Osteocyte (in vitro differentiated cells): ENCODE data around the gene ODF2L. TPM values are rescaled to one million over a fixed set of nuclear protein-coding genes. Genes with fewer than 3 reads are reported as not detected.

ENCODE experiments used
- DNase-seq: peaks from one replicate; pipeline ENCODE4 v3.0.0; 2021; ENCODE audit warnings: mixed read lengths; ENCODE audit not compliant: unreplicated experiment; ENCODE audit errors: extremely low spot score
- H3K27ac Mint-ChIP-seq: one replicate; pipeline ENCODE4 v1.8.0; 2021; ENCODE audit warnings: mild to moderate bottlenecking, mixed read lengths; ENCODE audit not compliant: unreplicated experiment
- H3K27me3 Mint-ChIP-seq: one replicate; pipeline ENCODE4 v1.8.0; 2021; ENCODE audit warnings: mixed read lengths; ENCODE audit not compliant: unreplicated experiment
- H3K36me3 Mint-ChIP-seq: one replicate; pipeline ENCODE4 v1.8.0; 2021; ENCODE audit warnings: mixed read lengths; ENCODE audit not compliant: unreplicated experiment
- H3K4me1 Mint-ChIP-seq: one replicate; pipeline ENCODE4 v1.8.0; 2021; ENCODE audit warnings: mixed read lengths; ENCODE audit not compliant: unreplicated experiment
- H3K4me3 Mint-ChIP-seq: one replicate; pipeline ENCODE4 v1.8.0; 2021; ENCODE audit warnings: mild to moderate bottlenecking, moderate library complexity, mixed read lengths; ENCODE audit not compliant: unreplicated experiment
- H3K9me3 Mint-ChIP-seq: one replicate; pipeline ENCODE4 v1.8.0; 2021; ENCODE audit warnings: mixed read lengths; ENCODE audit not compliant: unreplicated experiment
- CTCF ChIP-seq: fragments of 200-600 bp; sonication (generic); IDR thresholded peaks from 2 replicates; pipeline ENCODE4 v1.5.0; 2021; ENCODE audit warnings: antibody characterized with exemption, mild to moderate bottlenecking, moderate library complexity
- total RNA-seq: library from RNA; stranded (reverse); gene quantifications from 2 replicates; pipeline ENCODE4 v1.2.1, GENCODE V29; 2021

ODF2L gene
- total RNA-seq, 1 donor from 2014 or later = 50.6 TPM

- Mint-ChIP-seq H3K27me3 (peaks cover 5% of the 10 kb centered on the region), H3K4me3 (no peak overlapping the region)
Observed at GRCh38 chr1:86325264-86325663, 70.9 kb downstream of the ODF2L start.

GRCh38 chr1:86324130-86324822 lies 71.8 kb downstream of the ODF2L start:
- TF ChIP-seq CTCF = no peak
- no peak overlapping the region for H3K27ac Mint-ChIP-seq
- no peaks in the 10 kb centered on the region for H3K27me3 Mint-ChIP-seq
- H3K4me3 Mint-ChIP-seq = no peak overlapping the region
- H3K9me3 Mint-ChIP-seq = no peaks in the 10 kb centered on the region
- no peak for DNase-seq
- H3K36me3 Mint-ChIP-seq = no peaks in the 10 kb centered on the region
- no peaks in the 10 kb centered on the region for H3K4me1 Mint-ChIP-seq

More at GRCh38 chr1:86325264-86325663, 70.9 kb downstream of the ODF2L start:
- DNase-seq = no peak
- Mint-ChIP-seq H3K36me3 (no peaks in the 10 kb centered on the region), H3K27ac (no peak overlapping the region), H3K4me1 (no peaks in the 10 kb centered on the region), H3K9me3 (no peaks in the 10 kb centered on the region)
- TF ChIP-seq CTCF = no peak

GRCh38 chr1:86322241-86322640 lies 73.9 kb downstream of the ODF2L start:
- DNase-seq = no peak
- no peak overlapping the region for H3K27ac Mint-ChIP-seq
- peaks cover 2% of the 10 kb centered on the region for H3K27me3 Mint-ChIP-seq
- no peaks in the 10 kb centered on the region for H3K4me1 Mint-ChIP-seq
- no peak overlapping the region for H3K4me3 Mint-ChIP-seq
- no peaks in the 10 kb centered on the region for H3K9me3 Mint-ChIP-seq
- TF ChIP-seq CTCF = no peak
- H3K36me3 Mint-ChIP-seq = no peaks in the 10 kb centered on the region

- no peak for DNase-seq
- Mint-ChIP-seq H3K9me3 (no peaks in the 10 kb centered on the region), H3K36me3 (no peaks in the 10 kb centered on the region), H3K4me3 (no peak overlapping the region), H3K27ac (no peak overlapping the region), H3K4me1 (no peaks in the 10 kb centered on the region), H3K27me3 (peaks cover 2% of the 10 kb centered on the region)
- no peak for TF ChIP-seq CTCF
Observed at GRCh38 chr1:86318436-86318835, 77.7 kb downstream of the ODF2L start.

GRCh38 chr1:86317926-86318325 lies 78.2 kb downstream of the ODF2L start:
- Mint-ChIP-seq H3K36me3 (no peaks in the 10 kb centered on the region), H3K27me3 (peaks cover 2% of the 10 kb centered on the region), H3K4me1 (no peaks in the 10 kb centered on the region), H3K9me3 (no peaks in the 10 kb centered on the region), H3K27ac (no peak overlapping the region), H3K4me3 (no peak overlapping the region)
- no peak for TF ChIP-seq CTCF
- no peak for DNase-seq
